Measurements from ENCODE around the gene SYT1.
"Not testable (repeated sequence)": the region's sequence is repeated elsewhere in the genome, so short reads cannot be mapped to it uniquely, and the experiment has no call there.

SYT1 gene

DNA sequence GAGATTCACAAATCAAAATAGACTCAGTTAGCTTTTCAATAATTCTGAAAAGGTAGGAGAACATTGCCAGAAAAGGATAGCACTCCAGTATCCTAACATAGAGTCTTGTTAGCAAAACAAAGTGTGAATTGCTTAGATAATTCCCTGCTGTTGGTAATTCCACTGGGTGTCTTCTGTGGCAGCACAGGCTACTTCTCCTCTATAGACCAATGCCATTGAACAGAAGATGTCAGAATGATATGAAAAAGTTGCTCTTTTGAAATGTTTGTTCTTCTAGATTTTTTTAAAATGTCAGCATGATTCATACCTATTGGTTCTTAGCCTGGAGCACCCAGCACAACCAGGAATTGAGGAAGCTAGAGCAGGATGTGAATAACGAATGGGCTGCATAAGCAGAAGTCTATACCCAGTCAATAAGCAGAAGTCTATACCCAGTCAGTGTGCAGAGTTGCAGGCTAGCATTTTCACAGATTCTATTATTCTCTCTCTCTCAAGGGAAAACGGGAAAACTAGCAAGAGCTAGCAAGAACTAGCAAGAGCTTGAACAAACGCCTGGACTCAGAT lies 112.8 kb downstream of the SYT1 start:
- DNase-seq, result no peak

DNA sequence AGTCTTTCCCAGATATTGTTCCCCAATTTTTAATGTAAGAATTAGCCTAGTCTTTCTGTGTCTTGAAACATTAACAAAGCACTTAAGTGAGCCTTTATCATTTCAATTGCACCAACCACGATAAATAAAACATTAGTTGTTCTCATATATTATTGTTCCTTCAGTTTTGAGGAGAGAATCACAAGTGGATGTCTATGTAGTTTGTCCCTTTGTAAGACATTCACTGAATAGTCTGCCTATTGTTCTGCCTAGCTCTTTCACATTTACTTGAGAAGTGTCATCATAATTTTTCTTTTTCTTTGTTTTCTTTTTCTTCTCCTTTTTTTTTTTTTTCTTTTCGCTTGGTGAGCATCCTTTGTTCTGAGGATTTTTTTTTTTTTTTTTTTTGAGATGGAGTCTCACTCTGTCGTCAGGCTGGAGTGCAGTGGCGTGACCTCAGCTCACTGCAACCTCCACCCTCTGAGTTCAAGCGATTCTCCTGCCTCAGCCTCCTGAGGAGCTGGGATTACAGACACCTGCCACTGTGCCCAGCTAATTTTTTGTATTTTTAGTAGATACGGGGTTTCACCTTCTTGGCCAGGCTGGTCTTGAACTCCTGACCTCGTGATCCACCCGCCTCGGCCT lies 129.7 kb downstream of the SYT1 start:
- DNase-seq, result no peak

DNA sequence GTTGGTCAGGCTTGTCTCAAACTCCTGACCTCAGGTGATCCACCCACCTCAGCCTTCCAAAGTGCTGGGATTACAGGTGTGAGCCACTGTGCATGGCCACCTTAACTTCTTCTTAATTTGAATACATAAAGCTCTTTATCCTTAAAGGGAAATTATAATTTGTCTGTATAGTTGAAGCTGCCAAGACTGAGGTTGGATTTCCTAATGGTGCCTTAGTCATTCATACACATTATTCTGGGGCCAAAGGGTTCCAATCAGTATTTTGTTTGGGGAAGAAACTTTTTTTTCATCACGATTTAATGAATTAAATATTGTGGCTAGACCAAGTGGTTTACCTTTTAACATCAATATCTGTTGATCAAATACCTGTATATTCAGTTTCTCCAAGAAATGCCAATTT lies 135.9 kb downstream of the SYT1 start:
- DNase-seq, result no peak

DNA sequence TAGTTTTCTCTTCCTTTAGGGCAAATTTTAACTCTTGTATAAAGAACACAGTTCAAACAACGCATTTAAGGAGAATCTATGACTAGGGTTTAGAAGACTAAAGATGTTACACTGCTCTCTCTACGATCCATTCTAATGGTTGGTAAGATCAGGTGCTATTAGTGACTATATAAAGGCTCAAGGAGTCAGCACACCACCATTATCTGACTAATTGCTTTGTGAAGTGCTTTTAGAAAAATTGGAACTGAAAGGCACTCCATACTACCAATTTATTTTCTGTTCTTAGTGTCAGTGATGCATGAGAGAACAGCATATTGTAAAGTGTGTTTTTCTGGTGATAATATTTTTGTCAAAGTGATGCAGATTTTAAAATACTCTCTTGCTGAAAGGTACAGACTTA lies 136.8 kb downstream of the SYT1 start:
- no peak for DNase-seq

DNA sequence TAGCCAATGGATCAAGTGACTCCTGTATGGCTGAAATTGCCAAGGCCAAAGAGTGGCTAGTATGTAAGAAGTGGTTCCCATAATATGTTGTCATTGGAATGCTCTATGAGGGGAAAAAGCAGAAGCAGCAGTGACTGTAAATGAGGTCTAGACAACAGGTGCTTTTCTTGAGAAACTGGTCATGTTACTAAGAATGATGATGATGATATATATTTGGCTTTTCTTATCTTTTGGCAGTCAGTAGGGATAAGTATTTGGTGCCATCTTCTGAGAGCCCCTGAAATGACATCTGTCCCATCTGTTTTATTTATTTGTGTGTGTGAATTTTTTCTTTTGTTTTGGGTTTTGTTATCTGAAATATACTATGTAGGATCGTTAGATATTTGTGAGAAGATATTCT lies 141.7 kb downstream of the SYT1 start:
- DNase-seq, result peak; percentile 18

DNA sequence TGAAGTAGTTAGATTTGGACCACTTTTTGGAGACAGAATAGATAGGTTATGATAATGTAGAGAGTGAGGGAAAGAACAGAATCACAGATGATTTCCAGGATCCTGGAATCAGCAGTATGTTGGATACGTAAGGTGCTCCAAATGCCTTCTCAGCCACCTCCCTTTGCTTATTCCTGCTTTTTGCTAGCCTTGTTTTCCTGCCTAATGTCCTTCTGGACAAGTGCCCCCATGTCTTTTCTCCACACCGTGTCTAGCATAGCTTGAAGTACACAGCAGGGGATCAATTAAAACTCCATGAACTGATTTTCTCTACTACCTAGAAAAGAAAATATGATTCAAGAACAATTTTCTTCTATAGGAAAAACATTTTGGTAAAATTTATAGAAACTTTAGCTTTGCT lies 144.0 kb downstream of the SYT1 start:
- no peak for DNase-seq

DNA sequence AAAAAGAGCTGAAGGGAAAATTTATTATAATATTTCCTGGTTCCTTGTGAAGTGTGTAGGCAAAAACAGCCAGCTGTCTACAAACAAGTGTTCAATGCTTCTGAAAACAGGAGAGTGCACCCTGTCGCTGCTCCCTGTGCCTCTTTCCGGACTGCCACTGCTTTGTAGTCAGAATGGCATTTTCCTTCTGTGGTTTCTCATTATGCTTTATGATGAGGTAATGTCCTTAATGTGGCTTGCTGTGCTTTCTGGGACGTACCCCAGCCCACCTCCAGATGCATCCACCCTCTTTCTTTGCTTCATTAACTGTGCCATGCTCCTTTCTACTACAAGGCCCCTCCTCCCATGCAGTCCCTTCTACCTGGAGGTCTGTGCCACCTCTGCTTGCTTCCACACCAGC lies 148.1 kb downstream of the SYT1 start:
- no peak for DNase-seq

DNA sequence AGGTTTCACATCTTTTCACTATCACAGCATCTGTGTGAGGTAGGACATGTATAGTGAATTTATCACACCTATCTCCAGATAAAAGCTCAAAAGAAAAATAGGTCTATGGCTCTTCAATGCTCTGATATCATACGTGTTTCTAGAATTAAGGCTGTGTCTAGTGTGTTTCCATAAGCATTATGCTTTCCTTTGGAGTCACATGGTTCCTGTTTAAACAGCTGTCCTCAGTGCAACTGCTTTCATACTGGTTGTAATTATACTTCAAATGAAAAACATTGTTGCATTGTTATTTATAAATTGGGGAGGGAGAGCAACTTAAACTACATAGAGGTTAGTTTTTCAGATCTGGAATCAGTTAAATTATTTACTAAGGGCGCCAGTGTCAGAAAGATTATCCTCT lies 151.6 kb downstream of the SYT1 start:
- no peak for DNase-seq

DNA sequence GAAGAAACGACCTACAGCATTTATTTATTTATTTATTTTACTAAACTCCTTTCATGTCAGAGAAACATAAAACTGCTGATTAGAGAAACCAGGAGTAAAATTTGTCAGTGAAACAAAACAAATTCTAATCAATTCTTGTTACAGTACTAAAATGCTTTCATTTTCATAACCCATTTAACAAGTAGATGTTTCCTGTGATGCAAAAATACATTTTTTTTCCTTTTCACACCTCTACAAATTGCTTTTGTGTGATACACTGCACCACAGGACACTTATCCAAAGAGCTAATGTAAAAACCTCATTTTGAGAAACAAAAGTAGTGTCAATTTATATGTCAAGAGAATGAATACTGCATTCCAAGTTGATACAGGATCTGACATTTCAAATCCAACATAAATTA lies 155.1 kb downstream of the SYT1 start:
- no peak for DNase-seq

DNA sequence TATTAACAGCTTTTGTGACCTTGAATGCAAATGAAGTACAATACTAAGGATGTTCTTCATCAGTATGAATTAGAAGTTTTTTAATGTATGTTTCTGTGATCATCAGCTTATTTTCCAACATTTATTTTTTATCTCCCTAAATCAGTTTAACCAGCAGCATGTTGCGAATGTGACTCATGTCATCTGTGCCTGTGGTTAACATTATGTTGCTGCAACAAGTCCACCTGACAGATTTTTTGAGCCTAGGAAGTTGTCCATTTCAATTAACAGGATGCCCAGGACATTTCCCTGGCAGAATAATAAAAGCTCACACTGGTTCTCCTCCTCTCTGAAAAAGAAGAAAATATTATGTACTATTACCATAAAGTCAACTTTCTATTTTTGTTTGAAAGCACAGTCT lies 155.5 kb downstream of the SYT1 start:
- DNase-seq, result peak; percentile 4

DNA sequence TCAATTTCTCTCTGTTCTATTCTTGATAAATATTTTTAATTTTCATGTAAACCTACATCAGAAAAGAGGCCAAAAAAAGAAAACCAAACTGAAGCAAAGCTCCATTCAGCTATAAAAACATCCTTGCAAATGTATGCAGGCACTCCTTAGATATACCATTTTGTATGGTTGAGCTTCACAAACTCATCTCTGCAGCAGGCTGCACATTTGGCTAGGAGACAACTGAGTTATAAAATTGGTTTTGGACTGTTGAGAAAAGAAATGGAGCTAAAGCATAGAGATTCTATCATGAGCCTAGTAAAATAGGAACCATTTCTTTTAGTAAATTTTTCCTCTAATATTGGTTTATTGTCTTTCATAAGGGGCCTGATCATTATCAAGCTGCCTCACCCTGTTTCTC lies 156.4 kb downstream of the SYT1 start:
- no peak for DNase-seq

DNA sequence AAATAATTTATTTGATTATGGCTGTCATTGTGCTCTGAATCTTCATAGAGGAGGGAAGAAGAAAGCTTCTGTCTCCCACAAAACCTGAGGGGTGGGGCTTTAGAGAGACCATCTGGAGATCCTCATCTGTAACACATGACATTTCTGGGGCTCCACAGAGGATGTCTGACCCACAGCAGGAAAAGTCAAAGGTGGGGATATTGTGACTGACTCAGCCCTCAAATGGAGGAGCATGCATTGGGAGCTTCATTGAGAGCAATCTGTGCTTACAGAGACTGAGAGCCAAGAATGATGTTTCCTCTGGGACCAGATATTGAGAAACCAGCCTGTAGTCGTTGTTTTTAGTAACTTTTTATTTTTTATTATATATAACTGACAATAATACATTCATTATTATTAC lies 158.7 kb downstream of the SYT1 start:
- no peak for DNase-seq

DNA sequence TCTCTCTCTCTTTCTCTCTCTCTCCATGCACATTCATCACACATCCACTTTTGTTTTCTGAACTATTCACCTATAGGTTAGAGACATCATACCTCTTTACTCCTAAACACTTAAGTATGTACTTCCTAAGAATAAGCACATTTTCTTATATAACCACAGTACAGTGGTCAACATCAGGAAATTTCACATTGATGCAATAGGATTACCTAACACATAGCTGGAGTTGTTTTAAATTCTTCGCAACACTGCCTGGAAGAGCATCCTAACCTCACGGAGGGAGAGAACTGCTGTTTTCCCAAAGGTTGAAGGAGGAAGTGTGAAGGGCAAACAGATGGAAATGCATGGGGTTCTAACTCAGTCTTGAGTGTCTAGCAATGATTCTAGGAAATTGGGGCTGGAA lies 159.2 kb downstream of the SYT1 start:
- peak; percentile 4 for DNase-seq

DNA sequence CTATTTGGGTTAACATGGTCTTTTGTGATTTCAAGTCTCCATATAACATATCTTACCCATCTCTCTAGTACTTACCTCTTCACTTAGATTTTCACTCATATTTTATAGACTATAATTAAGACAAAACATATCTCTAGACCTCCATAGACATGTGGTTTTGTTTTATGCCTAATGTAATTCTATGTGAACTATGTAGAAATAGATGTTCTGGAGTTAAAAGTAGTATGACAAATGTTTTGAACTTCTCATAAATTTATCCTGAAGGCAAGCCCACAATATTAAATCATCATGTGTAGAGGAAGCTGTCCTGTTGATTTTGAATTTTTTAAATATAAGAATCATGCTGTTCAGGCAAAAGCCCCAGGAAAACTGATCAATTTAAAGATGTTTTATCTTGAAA lies 169.2 kb downstream of the SYT1 start:
- DNase-seq, result peak; percentile 19

DNA sequence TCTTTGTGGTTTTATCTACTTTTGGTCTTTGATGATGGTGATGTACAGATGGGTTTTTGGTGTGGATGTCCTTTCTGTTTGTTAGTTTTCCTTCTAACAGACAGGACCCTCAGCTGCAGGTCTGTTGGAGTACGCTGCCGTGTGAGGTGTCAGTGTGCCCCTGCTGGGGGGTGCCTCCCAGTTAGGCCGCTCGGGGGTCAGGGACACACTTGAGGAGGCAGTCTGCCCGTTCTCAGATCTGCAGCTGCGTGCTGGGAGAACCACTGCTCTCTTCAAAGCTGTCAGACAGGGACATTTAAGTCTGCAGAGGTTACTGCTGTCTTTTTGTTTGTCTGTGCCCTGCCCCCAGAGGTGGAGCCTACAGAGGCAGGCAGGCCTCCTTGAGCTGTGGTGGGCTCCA lies 180.2 kb downstream of the SYT1 start:
- DNase-seq, result not testable (repeated sequence)

DNA sequence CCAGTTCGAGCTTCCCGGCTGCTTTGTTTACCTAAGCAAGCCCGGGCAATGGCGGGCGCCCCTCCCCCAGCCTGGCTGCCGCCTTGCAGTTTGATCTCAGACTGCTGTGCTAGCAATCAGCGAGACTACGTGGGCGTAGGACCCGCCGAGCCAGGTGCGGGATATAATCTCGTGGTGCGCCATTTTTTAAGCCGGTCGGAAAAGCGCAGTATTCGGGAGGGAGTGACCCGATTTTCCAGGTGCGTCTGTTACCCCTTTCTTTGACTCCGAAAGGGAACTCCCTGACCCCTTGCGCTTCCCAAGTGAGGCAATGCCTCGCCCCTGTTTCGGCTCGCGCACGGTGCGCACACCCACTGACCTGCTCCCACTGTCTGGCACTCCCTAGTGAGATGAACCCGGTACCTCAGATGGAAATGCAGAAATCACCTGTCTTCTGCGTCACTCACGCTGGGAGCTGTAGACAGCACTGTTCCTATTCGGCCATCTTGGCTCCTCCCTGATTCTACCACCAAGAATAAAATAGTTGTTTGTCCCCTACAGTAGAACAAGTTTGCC lies 180.7 kb downstream of the SYT1 start:
- DNase-seq, result not testable (repeated sequence)

DNA sequence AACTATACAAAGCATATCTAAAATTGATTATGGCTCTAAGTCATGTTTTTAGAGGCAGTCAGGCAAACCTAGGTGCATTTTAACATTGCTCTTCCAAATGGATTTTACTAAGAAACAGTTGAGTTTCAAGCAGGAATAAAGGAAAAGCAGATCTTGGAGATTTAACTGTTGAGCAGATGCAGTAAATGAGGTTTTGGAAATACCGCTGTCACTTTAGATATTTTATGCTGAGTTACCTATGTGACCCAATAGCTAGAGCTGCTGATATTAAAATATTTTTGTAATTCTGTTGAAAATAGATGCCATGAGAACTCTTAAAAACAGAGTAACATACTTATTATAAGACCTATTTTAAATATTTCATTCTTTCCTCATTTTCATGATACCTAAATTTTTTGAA lies 181.4 kb downstream of the SYT1 start:
- no peak for DNase-seq

DNA sequence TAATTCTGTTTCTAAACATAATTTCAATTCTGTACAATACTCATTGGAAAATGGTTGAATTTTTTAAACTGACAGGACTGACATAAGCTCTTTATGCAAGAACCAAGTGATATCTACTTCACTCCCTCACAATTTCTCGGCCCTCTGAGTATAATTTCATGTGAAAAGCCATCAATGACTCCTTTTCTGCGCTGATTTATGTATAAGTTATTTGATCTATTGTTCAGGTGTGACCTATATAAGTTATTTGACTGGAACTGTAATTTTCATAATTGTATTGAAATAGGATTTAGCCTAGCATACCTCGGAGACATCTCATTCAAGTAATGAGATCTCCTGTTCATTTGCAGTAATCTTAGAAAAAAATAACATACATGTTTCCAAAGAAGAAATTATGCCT lies 184.4 kb downstream of the SYT1 start:
- DNase-seq, result no peak

DNA sequence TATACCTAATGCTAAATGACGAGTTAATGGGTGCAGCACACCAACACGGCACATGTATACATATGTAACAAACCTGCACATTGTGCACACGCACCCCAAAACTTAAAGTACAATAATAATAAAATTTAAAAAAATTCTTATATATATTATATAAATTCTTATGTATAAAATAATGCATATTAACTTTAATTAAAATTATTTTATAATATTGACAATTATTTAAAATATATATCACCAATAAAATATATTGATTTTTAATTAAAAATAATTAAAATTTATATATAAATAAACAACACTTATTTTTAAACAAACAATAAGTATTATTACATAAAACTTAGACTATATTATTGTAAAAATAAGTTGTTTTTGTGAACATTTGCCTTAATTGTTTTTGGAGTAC lies 188.8 kb downstream of the SYT1 start:
- no peak for DNase-seq

DNA sequence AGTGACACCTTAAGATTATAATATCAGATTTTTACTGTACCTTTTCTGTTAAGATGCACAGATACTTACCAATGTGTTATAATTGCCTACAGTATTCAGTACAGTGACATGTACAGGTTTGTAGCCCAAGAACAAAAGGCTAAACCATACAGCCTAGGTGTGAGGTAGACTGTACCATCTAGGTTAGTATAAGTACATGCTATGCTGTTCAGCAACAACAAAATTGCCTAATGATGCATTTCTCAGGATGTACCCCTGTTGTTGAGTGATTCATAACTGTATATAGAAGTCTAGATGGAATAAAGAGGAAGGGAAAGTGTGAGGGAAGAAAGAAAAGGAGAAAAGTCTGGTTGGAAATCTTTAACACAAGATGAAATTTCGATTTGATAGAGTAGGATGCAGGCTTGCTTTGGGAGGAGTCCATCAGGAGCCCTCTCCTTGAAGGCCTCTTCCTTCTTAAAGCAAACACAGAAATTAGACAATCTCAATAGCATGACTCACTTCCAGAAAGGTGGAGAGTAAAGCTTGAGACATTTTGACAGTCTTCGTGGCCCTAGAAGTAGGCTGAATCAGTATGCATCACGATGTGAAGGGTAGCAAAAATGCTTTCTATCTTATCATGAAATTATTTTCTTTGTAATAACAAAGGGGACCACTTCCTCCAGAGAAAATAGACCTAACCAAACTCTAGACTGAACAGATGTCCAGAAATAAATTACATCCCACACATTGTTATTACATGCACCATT lies 191.5 kb downstream of the SYT1 start:
- DNase-seq, result peak; percentile 75

DNA sequence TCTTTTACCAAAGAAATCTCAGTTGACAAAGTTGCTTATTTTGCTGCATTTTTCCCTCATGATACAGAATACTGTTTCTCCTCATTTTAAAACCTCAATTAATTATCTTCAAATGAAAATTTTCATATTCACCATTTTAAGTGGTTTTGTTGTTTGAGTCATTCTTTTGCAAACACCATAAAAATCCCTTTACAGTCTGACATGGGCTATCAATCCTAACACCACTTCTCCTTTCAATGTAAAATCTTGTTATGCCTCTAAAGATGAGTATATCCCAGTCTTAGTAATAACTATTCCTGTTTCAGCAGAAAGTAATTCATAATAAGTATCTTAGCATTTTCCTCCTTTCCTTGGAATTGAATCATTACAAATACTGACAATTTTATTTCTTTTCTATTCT lies 192.2 kb downstream of the SYT1 start:
- DNase-seq, result peak; percentile 69

DNA sequence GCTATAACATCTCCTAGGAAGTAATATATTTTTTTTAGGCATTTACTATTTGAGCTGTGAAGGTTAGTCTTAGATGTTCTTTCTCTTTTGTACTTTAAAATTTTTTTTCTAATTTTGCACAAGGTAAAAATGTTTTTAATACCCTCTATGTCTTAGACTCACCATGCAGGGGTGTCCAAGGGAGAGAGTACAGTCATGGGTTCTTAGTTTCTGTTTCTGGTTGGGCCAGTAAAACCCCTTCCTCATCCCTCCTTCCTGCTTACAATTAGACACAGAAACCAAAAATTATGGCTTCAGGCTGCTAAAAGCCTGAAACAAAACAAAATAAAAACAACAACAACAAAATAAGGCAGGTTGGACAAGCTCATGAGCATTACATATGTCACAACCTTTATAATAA lies 193.0 kb downstream of the SYT1 start:
- no peak for DNase-seq

DNA sequence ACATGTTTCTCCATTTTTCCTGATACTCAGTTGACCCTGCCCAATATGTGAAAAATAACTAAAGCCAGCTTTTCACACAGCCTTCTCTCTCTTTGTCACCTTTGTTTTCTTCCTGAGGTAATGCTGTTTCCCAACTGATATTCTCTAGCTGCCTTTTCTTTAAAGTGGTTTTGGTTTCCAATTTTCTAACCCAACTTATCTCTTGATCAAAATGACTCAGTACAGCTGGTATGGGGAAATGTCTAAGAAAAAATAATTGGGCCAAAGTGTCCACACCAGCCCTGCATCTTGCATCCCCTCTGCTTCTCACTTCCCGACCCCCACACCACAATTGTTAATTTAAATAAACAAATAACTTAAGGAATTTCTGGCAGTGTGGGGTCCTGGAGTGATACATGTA lies 193.8 kb downstream of the SYT1 start:
- peak; percentile 57 for DNase-seq

DNA sequence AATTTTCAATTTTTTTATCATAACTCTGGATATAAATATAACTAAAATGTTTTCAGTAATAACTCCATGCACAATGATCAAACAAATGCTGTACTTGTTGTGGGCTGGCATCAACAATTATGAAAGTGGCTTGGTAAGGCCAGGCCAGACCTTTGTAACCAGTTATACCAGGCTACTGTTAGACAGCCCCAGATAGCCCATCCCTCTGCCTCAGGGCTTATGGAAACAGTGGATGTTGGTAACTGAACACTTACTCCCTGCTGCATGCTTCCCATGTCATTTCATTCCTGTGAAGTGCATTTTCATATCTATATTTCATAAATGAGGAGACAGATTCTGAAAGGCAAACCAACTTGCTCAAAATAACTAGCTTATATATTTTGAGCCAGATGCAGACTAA lies 195.0 kb downstream of the SYT1 start:
- no peak for DNase-seq

Data from fibroblast of skin of abdomen (primary cell).